Ishikawa (cell line): ENCODE data around the gene SPACDR.

Source experiments
- CEBPB ChIP-seq: IDR thresholded peaks from 2 replicates; pipeline ENCODE4 v1.6.1; 2012
- CREB1 ChIP-seq: IDR thresholded peaks from 2 replicates; pipeline ENCODE4 v1.6.1; 2012; ENCODE audit warnings: low read depth
- EGR1 ChIP-seq: IDR thresholded peaks from 2 replicates; pipeline ENCODE4 v1.6.1; 2012
- EP300 ChIP-seq: IDR thresholded peaks from 2 replicates; pipeline ENCODE4 v1.6.1; 2012; ENCODE audit warnings: borderline replicate concordance
- FOXM1 ChIP-seq: IDR thresholded peaks from 2 replicates; pipeline ENCODE4 v1.6.1; 2012; ENCODE audit warnings: low read depth, borderline replicate concordance
- NFIC ChIP-seq: IDR thresholded peaks from 2 replicates; pipeline ENCODE4 v1.6.1; 2012
- RAD21 ChIP-seq: IDR thresholded peaks from 2 replicates; pipeline ENCODE4 v1.6.1; 2012; ENCODE audit warnings: low read depth
- TAF1 ChIP-seq: IDR thresholded peaks from 2 replicates; pipeline ENCODE4 v1.6.1; 2012; ENCODE audit warnings: low read depth, mild to moderate bottlenecking
- TCF12 ChIP-seq: IDR thresholded peaks from 2 replicates; pipeline ENCODE4 v1.6.1; 2012; ENCODE audit warnings: low read depth
- TEAD4 ChIP-seq: IDR thresholded peaks from 2 replicates; pipeline ENCODE4 v1.6.1; 2012
- YY1 ChIP-seq: IDR thresholded peaks from 2 replicates; pipeline ENCODE4 v1.6.1; 2012; ENCODE audit warnings: low read depth
- ZBTB7A ChIP-seq: IDR thresholded peaks from 2 replicates; pipeline ENCODE4 v1.6.1; 2012; ENCODE audit warnings: low read depth
- TF ChIP-seq, protein P1 (sequence below): IDR thresholded peaks from 2 replicates; pipeline ENCODE4 v1.6.1; 2012; ENCODE audit warnings: low read depth, mild to moderate bottlenecking
- TF ChIP-seq, protein P2 (sequence below): IDR thresholded peaks from 2 replicates; pipeline ENCODE4 v1.6.1; 2012
- TF ChIP-seq, protein P3 (sequence below): IDR thresholded peaks from 2 replicates; pipeline ENCODE4 v1.6.1; 2012

SPACDR gene, protein sequence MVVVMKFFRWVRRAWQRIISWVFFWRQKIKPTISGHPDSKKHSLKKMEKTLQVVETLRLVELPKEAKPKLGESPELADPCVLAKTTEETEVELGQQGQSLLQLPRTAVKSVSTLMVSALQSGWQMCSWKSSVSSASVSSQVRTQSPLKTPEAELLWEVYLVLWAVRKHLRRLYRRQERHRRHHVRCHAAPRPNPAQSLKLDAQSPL

GRCh38 chr7:100464210-100464660 lies at the start of gene SPACDR:
SPACDR (minus strand) TSS chr7:100464260; CDS start chr7:100464025, 235 bp downstream.
- TF ChIP-seq YY1 (no peak), EGR1 (no peak), EP300 (no peak), TEAD4 (no peak), TAF1 (no peak), CEBPB (no peak), TCF12 (no peak), ZBTB7A (no peak), FOXM1 (no peak), RAD21 (no peak), CREB1 (no peak), NFIC (no peak)
- TF ChIP-seq, protein P1, sequence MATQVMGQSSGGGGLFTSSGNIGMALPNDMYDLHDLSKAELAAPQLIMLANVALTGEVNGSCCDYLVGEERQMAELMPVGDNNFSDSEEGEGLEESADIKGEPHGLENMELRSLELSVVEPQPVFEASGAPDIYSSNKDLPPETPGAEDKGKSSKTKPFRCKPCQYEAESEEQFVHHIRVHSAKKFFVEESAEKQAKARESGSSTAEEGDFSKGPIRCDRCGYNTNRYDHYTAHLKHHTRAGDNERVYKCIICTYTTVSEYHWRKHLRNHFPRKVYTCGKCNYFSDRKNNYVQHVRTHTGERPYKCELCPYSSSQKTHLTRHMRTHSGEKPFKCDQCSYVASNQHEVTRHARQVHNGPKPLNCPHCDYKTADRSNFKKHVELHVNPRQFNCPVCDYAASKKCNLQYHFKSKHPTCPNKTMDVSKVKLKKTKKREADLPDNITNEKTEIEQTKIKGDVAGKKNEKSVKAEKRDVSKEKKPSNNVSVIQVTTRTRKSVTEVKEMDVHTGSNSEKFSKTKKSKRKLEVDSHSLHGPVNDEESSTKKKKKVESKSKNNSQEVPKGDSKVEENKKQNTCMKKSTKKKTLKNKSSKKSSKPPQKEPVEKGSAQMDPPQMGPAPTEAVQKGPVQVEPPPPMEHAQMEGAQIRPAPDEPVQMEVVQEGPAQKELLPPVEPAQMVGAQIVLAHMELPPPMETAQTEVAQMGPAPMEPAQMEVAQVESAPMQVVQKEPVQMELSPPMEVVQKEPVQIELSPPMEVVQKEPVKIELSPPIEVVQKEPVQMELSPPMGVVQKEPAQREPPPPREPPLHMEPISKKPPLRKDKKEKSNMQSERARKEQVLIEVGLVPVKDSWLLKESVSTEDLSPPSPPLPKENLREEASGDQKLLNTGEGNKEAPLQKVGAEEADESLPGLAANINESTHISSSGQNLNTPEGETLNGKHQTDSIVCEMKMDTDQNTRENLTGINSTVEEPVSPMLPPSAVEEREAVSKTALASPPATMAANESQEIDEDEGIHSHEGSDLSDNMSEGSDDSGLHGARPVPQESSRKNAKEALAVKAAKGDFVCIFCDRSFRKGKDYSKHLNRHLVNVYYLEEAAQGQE: no peak
- TF ChIP-seq, protein P2, sequence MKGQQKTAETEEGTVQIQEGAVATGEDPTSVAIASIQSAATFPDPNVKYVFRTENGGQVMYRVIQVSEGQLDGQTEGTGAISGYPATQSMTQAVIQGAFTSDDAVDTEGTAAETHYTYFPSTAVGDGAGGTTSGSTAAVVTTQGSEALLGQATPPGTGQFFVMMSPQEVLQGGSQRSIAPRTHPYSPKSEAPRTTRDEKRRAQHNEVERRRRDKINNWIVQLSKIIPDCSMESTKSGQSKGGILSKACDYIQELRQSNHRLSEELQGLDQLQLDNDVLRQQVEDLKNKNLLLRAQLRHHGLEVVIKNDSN: no peak

GRCh38 chr7:100513212-100513810 lies 49.3 kb upstream of the SPACDR start:
- TF ChIP-seq, protein P2: no peak
- no peak for TF ChIP-seq ZBTB7A
- no peak for TF ChIP-seq CEBPB
- TF ChIP-seq FOXM1: no peak
- no peak for TF ChIP-seq EP300
- TF ChIP-seq TAF1: no peak
- TF ChIP-seq, protein P3, sequence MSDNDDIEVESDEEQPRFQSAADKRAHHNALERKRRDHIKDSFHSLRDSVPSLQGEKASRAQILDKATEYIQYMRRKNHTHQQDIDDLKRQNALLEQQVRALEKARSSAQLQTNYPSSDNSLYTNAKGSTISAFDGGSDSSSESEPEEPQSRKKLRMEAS: no peak
- no peak for TF ChIP-seq TEAD4
- no peak for TF ChIP-seq YY1
- TF ChIP-seq TCF12: no peak
- TF ChIP-seq CREB1: no peak
- TF ChIP-seq, protein P1: no peak
- TF ChIP-seq EGR1: no peak
- no peak for TF ChIP-seq NFIC
- no peak for TF ChIP-seq RAD21

DNA sequence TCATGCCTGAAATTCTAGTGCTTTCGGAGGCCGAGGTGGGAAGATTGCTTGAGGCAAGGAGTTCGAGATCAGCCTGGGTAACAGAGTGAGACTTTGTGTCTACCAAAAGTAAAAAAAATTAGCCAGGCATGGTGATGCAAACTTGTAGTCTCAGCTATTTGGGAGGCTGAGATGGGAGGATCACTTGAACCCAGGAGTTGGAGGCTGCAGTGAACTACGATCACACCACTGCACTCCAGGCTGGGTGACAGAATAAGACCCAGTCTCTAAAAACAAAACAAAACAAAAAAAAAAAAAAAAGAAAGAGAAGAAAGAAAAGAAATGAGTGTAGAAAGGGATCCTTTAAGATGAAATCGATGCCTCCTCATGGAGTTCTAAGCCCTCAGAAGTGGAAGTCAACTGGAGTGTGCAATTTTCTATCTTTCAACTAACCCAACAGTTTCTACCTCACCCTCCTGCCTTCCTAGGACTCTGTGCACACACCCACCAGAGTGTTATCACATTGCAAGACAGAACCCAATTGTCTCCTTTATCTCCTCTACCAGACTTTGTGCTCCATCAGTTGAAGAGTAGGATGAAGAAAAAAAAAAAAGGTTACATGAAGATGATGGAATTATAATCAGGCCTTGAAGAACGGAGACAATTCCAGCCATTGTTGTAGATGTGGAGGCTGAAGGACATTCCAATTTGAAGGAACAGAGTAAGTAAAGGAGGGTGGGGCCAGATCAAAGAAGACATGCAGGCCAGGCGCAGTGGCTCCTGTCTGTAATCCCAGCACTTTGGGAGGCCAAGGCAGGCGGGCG lies 46.6 kb upstream of the SPACDR start:
- no peak for TF ChIP-seq RAD21
- TF ChIP-seq TCF12: no peak
- no peak for TF ChIP-seq YY1
- no peak for TF ChIP-seq CREB1
- TF ChIP-seq NFIC: no peak
- no peak for TF ChIP-seq TAF1
- no peak for TF ChIP-seq EGR1

DNA sequence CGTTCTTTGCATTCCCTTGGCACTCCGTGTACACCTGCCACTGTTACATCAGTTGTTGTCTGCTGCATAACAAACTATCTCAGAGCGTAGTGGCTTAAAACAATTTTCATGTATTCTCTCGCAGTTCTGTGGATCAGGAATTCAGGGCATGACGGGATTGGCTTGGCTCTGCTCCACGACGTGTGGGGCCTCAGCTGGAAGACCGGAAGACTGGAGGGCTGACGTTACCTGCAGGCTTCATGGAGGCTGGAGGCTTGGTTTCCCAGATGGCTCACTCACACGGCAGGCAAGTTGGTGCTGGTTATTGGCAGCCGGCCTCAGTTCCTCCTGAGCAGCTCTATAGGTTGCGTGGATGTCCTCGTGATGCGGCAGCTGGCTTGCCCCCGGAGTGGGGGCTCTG lies 45.2 kb upstream of the SPACDR start:
- no peak for TF ChIP-seq CEBPB
- no peak for TF ChIP-seq EP300
- TF ChIP-seq TEAD4: 0 out of 2 replicates have a peak, but pooled peaks have one; percentile 18
- TF ChIP-seq NFIC: peak; percentile 54; the same call in 1 of the 2 replicates
- TF ChIP-seq, protein P2: no peak
- no peak for TF ChIP-seq TAF1

GRCh38 chr7:100506356-100506923 lies 42.4 kb upstream of the SPACDR start:
- TF ChIP-seq EP300 (no peak), TCF12 (no peak), CEBPB (no peak)
- TF ChIP-seq, protein P2: no peak
- TF ChIP-seq, protein P1: no peak
